ENCODE measurements around the gene PROCA1. TPM values are rescaled to one million over a fixed set of nuclear protein-coding genes. Genes with fewer than 3 reads are reported as not detected.
"Not testable (repeated sequence)": the region's sequence is repeated elsewhere in the genome, so short reads cannot be mapped to it uniquely, and the experiment has no call there.

PROCA1 gene
- total and polyA plus RNA-seq, 7 donors, result 0.21 to 1.1 (median 0.36) TPM

DNA sequence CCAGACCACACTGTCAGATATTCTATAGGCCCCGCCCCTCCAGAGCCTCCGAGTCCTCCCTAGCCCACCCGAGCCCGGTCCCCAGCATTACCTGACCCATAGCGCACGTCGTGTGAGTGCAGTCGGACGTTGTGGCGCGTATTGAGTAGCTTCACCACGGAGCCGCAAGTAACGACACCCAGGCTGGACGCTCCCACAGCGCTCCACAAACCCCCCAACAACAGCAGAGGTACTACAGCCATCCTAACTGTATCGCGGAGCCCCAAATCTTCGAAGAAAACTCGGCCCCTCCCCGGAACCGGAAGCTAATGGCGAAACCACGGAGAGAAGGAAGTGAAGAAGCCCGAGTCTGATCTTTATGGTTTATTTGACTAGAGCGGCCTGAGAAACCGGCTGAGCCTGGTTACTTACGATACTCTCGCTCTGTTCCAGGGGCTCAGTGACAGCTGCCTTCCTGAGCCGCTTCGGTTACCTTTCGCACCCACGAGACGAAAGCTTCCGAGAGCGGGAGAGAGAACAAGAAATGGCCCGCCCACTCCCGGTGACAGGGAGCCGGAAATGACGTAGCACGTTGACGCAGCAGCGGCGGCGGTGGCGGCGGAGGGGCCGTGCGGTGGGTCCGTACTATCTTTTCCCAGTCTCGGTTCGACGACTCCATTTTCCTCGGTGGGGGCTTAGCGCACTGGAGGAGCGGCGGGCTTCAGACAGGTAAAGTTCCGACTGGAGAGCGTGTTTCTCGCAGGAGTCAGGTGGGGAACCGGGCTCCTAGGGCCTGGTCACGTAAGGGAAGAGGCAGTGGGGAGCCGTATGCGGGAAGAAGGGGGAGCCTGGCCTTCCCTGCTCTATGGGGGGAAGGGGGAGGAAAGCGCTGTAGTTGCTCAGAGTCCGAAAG, 49.8 kb downstream of the PROCA1 start, which contains the start of the genes SDF2 and SUPT6H:
TSS of gene SDF2 (minus strand) at position 272 of the 892 bp plus-strand sequence. CDS start at position 242, 30 bp downstream.
TSS of gene SUPT6H (plus strand) at position 571 of the 892 bp plus-strand sequence. CDS start 11,197 bp downstream, outside the sequence.
- peak; percentile 95 to 98 (median 96) for ATAC-seq
- H3K27me3 ChIP-seq (ENCODE audit: insufficient read depth in 3 of 3, low read length in 2 of 3), result no peaks in the 10 kb centered on the region
- 0 to 1% (median 0%) methylated on average over 66 of the region's 66 CpGs for WGBS, 3 donors
- intact Hi-C loops (cut with DNase I), result loop anchor here in 1 of 2 donors (2.0 kb wide), 1 partner anchor 15 kb away; no protein-coding TSS in a partner anchor
- TF ChIP-seq, protein P1, sequence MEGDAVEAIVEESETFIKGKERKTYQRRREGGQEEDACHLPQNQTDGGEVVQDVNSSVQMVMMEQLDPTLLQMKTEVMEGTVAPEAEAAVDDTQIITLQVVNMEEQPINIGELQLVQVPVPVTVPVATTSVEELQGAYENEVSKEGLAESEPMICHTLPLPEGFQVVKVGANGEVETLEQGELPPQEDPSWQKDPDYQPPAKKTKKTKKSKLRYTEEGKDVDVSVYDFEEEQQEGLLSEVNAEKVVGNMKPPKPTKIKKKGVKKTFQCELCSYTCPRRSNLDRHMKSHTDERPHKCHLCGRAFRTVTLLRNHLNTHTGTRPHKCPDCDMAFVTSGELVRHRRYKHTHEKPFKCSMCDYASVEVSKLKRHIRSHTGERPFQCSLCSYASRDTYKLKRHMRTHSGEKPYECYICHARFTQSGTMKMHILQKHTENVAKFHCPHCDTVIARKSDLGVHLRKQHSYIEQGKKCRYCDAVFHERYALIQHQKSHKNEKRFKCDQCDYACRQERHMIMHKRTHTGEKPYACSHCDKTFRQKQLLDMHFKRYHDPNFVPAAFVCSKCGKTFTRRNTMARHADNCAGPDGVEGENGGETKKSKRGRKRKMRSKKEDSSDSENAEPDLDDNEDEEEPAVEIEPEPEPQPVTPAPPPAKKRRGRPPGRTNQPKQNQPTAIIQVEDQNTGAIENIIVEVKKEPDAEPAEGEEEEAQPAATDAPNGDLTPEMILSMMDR (IDR thresholded peaks at IDR 0.05), result no peak
- peak; percentile 92 to 94 for DNase-seq
- peaks cover 3 to 47% of the 10 kb centered on the region in 2 donors for H3K36me3 ChIP-seq (ENCODE audit: insufficient read depth in 1 of 2, low read depth in 1 of 2)
- H3K4me1 ChIP-seq, result peaks cover 37% of the 10 kb centered on the region
- H3K9me3 ChIP-seq, result no peaks in the 10 kb centered on the region
- peak within 1 kb of the TSS; percentile 89 for H3K4me3 ChIP-seq
- H3K27ac ChIP-seq, result peak within 1 kb of the TSS; percentile 91

DNA sequence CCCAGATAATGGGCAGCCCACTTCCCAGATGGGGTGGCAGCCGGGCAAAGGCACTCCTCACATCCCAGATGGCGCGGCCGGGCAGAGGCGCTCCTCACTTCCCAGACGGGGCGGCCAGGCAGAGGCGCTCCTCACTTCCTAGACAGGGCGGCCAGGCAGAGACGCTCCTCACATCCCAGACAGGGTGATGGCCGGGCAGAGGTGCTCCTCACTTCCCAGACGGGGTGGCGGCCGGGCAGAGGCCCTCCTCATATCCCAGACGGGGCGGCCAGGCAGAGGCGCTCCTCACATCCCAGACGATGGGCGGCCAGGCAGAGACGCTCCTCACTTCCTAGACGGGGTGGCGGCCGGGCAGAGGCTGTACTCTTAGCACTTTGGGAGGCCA, 52.2 kb downstream of the PROCA1 start:
- 98 to 99% (median 98%) methylated on average over 19 to 23 of the region's 23 CpGs for WGBS, 3 donors
- H3K27me3 ChIP-seq (ENCODE audit: insufficient read depth in 3 of 3, low read length in 2 of 3); ATAC-seq; H3K4me3 ChIP-seq; H3K27ac ChIP-seq; intact Hi-C loops (cut with DNase I); H3K9me3 ChIP-seq; DNase-seq: not testable (repeated sequence)
- Histone ChIP-seq H3K36me3 (ENCODE audit: insufficient read depth in 1 of 2, low read depth in 1 of 2) (peaks cover 3 to 33% of the 10 kb centered on the region in 2 donors), H3K4me1 (peaks cover 29% of the 10 kb centered on the region)

DNA sequence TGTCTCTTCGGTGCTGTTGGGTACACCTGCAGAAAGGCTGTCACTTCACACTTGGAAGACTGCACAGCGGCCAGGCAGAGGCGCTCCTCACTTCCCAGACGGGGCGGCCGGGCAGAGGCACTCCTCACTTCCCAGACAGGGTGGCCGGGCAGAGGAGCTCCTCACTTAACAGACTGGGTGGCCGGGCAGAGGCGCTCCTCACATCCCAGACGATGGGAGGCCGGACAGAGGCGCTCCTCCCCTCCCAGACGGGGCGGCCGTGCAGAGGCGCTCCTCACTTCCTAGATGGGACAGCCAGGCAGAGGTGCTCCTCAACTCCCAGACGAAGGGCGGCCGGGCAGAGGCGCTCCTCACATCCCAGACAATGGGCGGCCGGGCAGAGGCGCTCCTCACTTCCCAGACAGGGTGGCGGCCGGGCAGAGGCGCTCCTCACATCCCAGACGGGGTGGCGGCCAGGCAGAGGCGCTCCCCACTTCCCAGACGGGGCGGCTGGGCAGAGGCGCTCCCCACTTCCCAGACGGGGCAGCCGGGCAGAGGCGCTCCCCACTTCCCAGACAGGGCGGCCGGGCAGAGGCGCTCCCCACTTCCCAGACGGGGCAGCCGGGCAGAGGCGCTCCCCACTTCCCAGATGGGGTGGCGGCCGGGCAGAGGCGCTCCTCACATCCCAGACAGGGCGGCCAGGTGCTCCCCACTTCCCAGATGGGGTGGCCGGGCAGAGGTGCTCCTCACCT, 52.8 kb downstream of the PROCA1 start:
- H3K9me3 ChIP-seq; intact Hi-C loops (cut with DNase I); DNase-seq; H3K4me3 ChIP-seq; ATAC-seq; H3K27ac ChIP-seq; H3K27me3 ChIP-seq (ENCODE audit: insufficient read depth in 3 of 3, low read length in 2 of 3): not testable (repeated sequence)
- peaks cover 23% of the 10 kb centered on the region for H3K4me1 ChIP-seq
- 97 to 98% (median 98%) methylated on average over 39 to 46 of the region's 46 CpGs for WGBS, 3 donors
- peaks cover 3 to 38% of the 10 kb centered on the region in 2 donors for H3K36me3 ChIP-seq (ENCODE audit: insufficient read depth in 1 of 2, low read depth in 1 of 2)

DNA sequence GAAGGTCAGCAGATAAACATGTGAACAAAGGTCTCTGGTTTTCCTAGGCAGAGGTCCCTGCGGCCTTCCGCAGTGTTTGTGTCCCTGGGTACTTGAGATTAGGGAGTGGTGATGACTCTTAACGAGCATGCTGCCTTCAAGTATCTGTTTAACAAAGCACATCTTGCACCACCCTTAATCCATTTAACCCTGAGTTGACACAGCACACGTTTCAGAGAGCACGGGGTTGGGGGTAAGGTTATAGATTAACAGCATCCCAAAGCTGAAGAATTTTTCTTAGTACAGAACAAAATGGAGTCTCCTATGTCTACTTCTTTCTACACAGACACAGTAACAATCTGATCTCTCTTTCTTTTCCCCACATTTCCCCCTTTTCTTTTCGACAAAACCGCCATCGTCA, 53.3 kb downstream of the PROCA1 start:
- peaks cover 3 to 44% of the 10 kb centered on the region in 2 donors for H3K36me3 ChIP-seq (ENCODE audit: insufficient read depth in 1 of 2, low read depth in 1 of 2)
- H3K27ac ChIP-seq; DNase-seq; H3K27me3 ChIP-seq (ENCODE audit: insufficient read depth in 3 of 3, low read length in 2 of 3); ATAC-seq; intact Hi-C loops (cut with DNase I); H3K9me3 ChIP-seq; H3K4me3 ChIP-seq: not testable (repeated sequence)
- H3K4me1 ChIP-seq, result peaks cover 17% of the 10 kb centered on the region
- 90 to 93% (median 92%) methylated on average over 4 to 5 of the region's 8 CpGs for WGBS, 3 donors

DNA sequence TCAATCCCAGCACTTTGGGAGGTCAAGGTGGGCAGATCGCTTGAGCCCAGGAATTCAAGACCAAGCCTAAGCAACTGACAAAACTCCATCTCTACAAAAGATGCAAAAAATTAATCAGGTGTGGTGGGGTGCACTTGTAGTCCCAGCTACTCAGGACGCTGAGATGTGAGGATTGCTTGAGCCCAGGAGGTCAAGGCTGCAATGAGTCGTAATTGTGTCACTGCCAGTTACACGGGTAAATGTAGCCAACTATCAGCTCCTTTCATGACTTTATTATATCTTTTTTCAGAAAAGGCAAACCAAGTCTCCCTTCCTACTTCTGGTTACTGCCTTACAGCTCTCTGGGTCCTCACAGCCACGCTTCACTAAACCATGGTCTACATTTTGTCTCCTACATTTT, 53.9 kb downstream of the PROCA1 start:
- intact Hi-C loops (cut with DNase I), result no loop called here
- no peak overlapping the region for H3K4me3 ChIP-seq
- no peaks in the 10 kb centered on the region for H3K9me3 ChIP-seq
- peaks cover 13% of the 10 kb centered on the region for H3K4me1 ChIP-seq
- no peaks in the 10 kb centered on the region for H3K27me3 ChIP-seq (ENCODE audit: insufficient read depth in 3 of 3, low read length in 2 of 3)
- ATAC-seq (no peak), DNase-seq (no peak)
- WGBS, 3 donors, result 86 to 89% (median 87%) methylated on average over 5 of the region's 5 CpGs
- TF ChIP-seq, protein P1 (IDR thresholded peaks at IDR 0.05), result no peak
- peaks cover 3 to 50% of the 10 kb centered on the region in 2 donors for H3K36me3 ChIP-seq (ENCODE audit: insufficient read depth in 1 of 2, low read depth in 1 of 2)
- no peak overlapping the region for H3K27ac ChIP-seq

Measured in psoas muscle (tissue), 8 donors.